GM13976 (cell line): Measurements from ENCODE around the gene FIP1L1.

Experiments
- DNase-seq: peaks from one replicate; pipeline ENCODE4 v3.0.0; 2012; ENCODE audit warnings: low spot score
- in situ Hi-C: fragments of 300-500 bp; cut with MboI; formaldehyde crosslinking; loops from one replicate; pipeline ENCODE4 v1.12.0; 2022; ENCODE audit warnings: low sequenced_read_pairs, mixed read lengths, inconsistent platforms; ENCODE audit not compliant: unreplicated experiment
- TF ChIP-seq, protein P1 (sequence below): IDR thresholded peaks from 2 replicates; pipeline ENCODE4 v1.5.1; 2012; ENCODE audit warnings: borderline replicate concordance, mild to moderate bottlenecking; ENCODE audit not compliant: insufficient read depth; ENCODE audit errors: extremely low read depth, missing control alignments, control extremely low read depth

Gene FIP1L1

DNA sequence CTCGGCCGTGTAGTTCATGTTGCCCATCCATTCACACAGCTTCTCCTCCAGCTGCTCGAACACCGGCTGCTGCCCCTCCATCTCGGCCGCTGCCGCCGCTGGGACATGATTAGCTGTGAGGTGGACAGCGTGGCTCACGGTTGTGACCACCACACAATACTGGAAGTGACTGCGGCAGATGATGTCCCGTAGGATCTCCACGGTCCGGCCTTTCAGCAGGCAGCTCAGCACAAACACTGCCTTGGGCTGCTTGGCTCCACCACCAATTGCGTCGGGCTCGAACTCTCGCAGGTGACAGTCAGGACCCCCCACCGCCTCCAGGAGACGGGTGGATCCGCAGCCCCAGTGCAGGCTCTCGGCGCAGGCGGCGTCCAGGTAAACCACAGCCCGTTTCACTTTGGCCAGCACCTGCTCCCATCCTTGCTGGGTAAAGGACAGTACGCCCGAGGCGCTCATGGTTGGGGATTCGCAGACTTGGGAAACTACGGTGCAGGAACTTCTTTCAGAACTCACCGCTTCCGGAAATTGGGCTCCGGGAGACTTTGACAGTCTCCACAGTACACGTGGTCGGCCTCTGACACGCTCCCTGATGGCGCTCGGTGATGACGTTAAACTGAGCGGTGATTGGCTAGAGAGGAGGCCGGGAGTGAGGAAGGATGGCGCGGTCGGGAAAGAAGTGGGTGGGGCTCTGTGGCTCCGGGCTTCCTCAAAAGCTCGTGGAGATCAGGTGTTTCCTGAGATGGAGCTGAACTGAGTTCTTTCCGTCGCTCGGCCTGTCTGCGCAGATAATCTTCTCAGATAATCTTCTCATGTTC is 11.7 kb upstream of the FIP1L1 start, which contains the start of gene SCFD2:
Gene SCFD2 (minus strand): TSS at position 576 of the 815 bp plus-strand sequence.
- peak; percentile 95 for DNase-seq
- in situ Hi-C loops: no loop called here

GRCh38 chr4:53366301-53366716 is 11.1 kb upstream of the FIP1L1 start:
- in situ Hi-C loops: no loop called here
- TF ChIP-seq, protein P1, sequence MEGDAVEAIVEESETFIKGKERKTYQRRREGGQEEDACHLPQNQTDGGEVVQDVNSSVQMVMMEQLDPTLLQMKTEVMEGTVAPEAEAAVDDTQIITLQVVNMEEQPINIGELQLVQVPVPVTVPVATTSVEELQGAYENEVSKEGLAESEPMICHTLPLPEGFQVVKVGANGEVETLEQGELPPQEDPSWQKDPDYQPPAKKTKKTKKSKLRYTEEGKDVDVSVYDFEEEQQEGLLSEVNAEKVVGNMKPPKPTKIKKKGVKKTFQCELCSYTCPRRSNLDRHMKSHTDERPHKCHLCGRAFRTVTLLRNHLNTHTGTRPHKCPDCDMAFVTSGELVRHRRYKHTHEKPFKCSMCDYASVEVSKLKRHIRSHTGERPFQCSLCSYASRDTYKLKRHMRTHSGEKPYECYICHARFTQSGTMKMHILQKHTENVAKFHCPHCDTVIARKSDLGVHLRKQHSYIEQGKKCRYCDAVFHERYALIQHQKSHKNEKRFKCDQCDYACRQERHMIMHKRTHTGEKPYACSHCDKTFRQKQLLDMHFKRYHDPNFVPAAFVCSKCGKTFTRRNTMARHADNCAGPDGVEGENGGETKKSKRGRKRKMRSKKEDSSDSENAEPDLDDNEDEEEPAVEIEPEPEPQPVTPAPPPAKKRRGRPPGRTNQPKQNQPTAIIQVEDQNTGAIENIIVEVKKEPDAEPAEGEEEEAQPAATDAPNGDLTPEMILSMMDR: no peak
- peak; percentile 28 for DNase-seq

More for the DNA sequence above, 11.7 kb upstream of the FIP1L1 start, which contains the start of gene SCFD2:
- TF ChIP-seq, protein P1: no peak

GRCh38 chr4:53367721-53368120 is 9.7 kb upstream of the FIP1L1 start:
- in situ Hi-C loops: no loop called here
- DNase-seq: no peak
- TF ChIP-seq, protein P1: no peak

DNA sequence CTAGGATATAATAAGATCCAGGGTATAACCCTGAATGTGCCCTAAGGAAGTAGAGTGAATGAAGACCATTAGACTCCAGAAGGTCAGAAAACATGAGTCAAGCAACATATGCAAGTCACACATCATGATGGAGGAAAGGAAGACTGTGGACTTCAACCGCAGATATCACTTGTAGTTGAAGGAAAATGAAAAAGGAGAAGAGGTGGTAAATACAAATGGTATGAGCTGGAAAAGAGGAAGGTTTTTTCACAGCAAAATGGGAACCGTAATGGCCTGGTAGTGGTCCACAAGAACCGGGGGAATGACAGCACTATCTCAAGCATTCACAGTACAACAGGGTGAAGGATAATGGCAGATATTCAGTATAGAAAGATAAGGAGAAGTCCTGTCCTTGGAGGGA is 6.4 kb upstream of the FIP1L1 start:
- DNase-seq: no peak
- in situ Hi-C loops: no loop called here

GRCh38 chr4:53371843-53372521 is 5.5 kb upstream of the FIP1L1 start:
- TF ChIP-seq, protein P1: no peak
- DNase-seq: no peak
- in situ Hi-C loops: no loop called here

More for the DNA sequence above, 6.4 kb upstream of the FIP1L1 start:
- TF ChIP-seq, protein P1: no peak

GRCh38 chr4:53374777-53375258 is 2.6 kb upstream of the FIP1L1 start:
- TF ChIP-seq, protein P1: no peak
- DNase-seq: no peak
- in situ Hi-C loops: no loop called here
